Endothelial cell of umbilical vein (primary cell): ENCODE results near the gene ZFP1. TPM values are rescaled to one million over a fixed set of nuclear protein-coding genes. Genes with fewer than 3 reads are reported as not detected.

Experiments
- BruUV-seq: library from RNA; stranded (reverse); fragments of 400-500 nt; replicated peaks from 2 replicates; lab custom pipeline; 2021; lab: Mats Ljungman, UMichigan
- CTCF ChIA-PET: fragments of 300-600, 350-600 bp; sonication (Branson Sonifier 250); formaldehyde crosslinking; loops from one replicate; lab custom pipeline; 2021; ENCODE audit warnings: antibody characterized with exemption, inconsistent platforms; lab: Charles Lee
- POLR2A ChIA-PET: fragments of 300-600, 350-600 bp; sonication (Branson Sonifier 250); formaldehyde crosslinking; loops from one replicate; lab custom pipeline; 2021; ENCODE audit warnings: antibody characterized with exemption, inconsistent platforms; lab: Charles Lee
- DNase-seq: peaks from one replicate; pipeline ENCODE4 v3.0.0-alpha.2; 2011; ENCODE audit warnings: low read depth, low spot score
- FAIRE-seq: peaks from 2 replicates; lab custom pipeline; 2011; peaks lifted over from hg19 to GRCh38; lab: Jason Lieb, UNC
- H2AFZ ChIP-seq: 2 replicates; pipeline ENCODE4 v1.6.0; 2012; ENCODE audit warnings: low read depth, low read length, control low read depth, inconsistent platforms
- H3K27ac ChIP-seq: 2 replicates; pipeline ENCODE4 v1.5.1; 2011; ENCODE audit warnings: low read depth, mild to moderate bottlenecking, control low read depth, low read length, moderate library complexity; ENCODE audit not compliant: insufficient read depth
- H3K27me3 ChIP-seq, 2 experiments: 2 replicates each; pipeline versions ENCODE4 v1.6.0 to v1.6.1; 2011; ENCODE audit warnings: low read length in 2 of 2, mixed read lengths in 1 of 2; ENCODE audit not compliant: control insufficient read depth in 2 of 2, insufficient read depth in 2 of 2
- H3K36me3 ChIP-seq, 2 experiments: 2 replicates in 1 of 2; 3 replicates in 1 of 2; pipeline ENCODE4 v1.5.1; 2011; ENCODE audit warnings: low read length in 2 of 2, mild to moderate bottlenecking in 1 of 2, moderate library complexity in 1 of 2; ENCODE audit not compliant: control insufficient read depth in 2 of 2, insufficient read depth in 2 of 2; ENCODE audit errors: extremely low read depth in 1 of 2
- H3K4me1 ChIP-seq: 3 replicates; pipeline ENCODE4 v1.5.1; 2011; ENCODE audit warnings: mild to moderate bottlenecking, low read length; ENCODE audit not compliant: control insufficient read depth, insufficient read depth; ENCODE audit errors: extremely low read depth
- H3K4me2 ChIP-seq: 2 replicates; pipeline ENCODE4 v1.6.1; 2011; ENCODE audit warnings: low read length, control low read depth, mixed read lengths; ENCODE audit not compliant: insufficient read depth
- H3K4me3 ChIP-seq, 3 experiments: fragments of 200-600 bp in 1 of 3; sonication (generic), shearing (Covaris generic) in 1 of 3; replicated peaks in 1 of 3; 2 replicates each; pipeline ENCODE4 v1.5.1; 2011 to 2016; ENCODE audit warnings: control low read depth in 3 of 3, low read length in 3 of 3, mild to moderate bottlenecking in 2 of 3, inconsistent platforms in 1 of 3, low read depth in 1 of 3, moderate library complexity in 1 of 3; ENCODE audit not compliant: insufficient read depth in 1 of 3
- H3K79me2 ChIP-seq: 2 replicates; pipeline ENCODE4 v1.6.0; 2012; ENCODE audit warnings: low read length, inconsistent platforms; ENCODE audit not compliant: control insufficient read depth, insufficient read depth
- H3K9ac ChIP-seq: replicated peaks from 2 replicates; pipeline ENCODE3; 2011; ENCODE audit warnings: low read length, control low read depth; ENCODE audit not compliant: insufficient read depth; ENCODE audit errors: extremely low read depth
- H3K9me1 ChIP-seq: replicated peaks from 3 replicates; pipeline ENCODE4 v1.6.0; 2011; ENCODE audit warnings: mild to moderate bottlenecking, low read length; ENCODE audit not compliant: control insufficient read depth, insufficient read depth; ENCODE audit errors: extremely low read depth
- H3K9me3 ChIP-seq: replicated peaks from 2 replicates; pipeline ENCODE4 v1.5.1; 2012; ENCODE audit warnings: low read length, inconsistent platforms; ENCODE audit not compliant: control insufficient read depth, insufficient read depth
- H4K20me1 ChIP-seq: replicated peaks from 2 replicates; pipeline ENCODE3; 2011; ENCODE audit warnings: mild to moderate bottlenecking, low read length; ENCODE audit not compliant: control insufficient read depth, insufficient read depth; ENCODE audit errors: extremely low read depth
- EZH2 ChIP-seq: IDR thresholded peaks from 2 replicates; pipeline ENCODE4 v1.6.1; 2012; ENCODE audit warnings: borderline replicate concordance, low read depth, mild to moderate bottlenecking, moderate library complexity, low read length, inconsistent platforms; ENCODE audit not compliant: severe bottlenecking
- FOS ChIP-seq: IDR thresholded peaks from 2 replicates; pipeline ENCODE4 v1.6.1; 2011; ENCODE audit warnings: mild to moderate bottlenecking, low read length, moderate library complexity, borderline replicate concordance; ENCODE audit not compliant: insufficient read depth
- GATA2 ChIP-seq: IDR thresholded peaks from 2 replicates; pipeline ENCODE4 v1.7.0; 2011; ENCODE audit warnings: low read depth, mild to moderate bottlenecking, moderate library complexity, mixed read lengths, low read length; ENCODE audit not compliant: insufficient read length, insufficient read depth
- JUN ChIP-seq: IDR thresholded peaks from 2 replicates; pipeline ENCODE4 v1.6.1; 2011; ENCODE audit warnings: borderline replicate concordance, low read depth; ENCODE audit not compliant: insufficient read length, insufficient read depth
- MYC ChIP-seq: IDR thresholded peaks from one replicate; pipeline ENCODE4 v1.6.1; 2011; ENCODE audit warnings: mild to moderate bottlenecking, low read depth, low read length
- POLR2A ChIP-seq: IDR thresholded peaks from 2 replicates; pipeline ENCODE4 v1.6.1; 2012; ENCODE audit warnings: low read depth, mild to moderate bottlenecking, control low read depth, low read length
- POLR2AphosphoS5 ChIP-seq: IDR thresholded peaks from 2 replicates; pipeline ENCODE4 v1.6.1; 2012; ENCODE audit warnings: low read depth, mild to moderate bottlenecking, control low read depth, low read length, moderate library complexity; ENCODE audit not compliant: insufficient read depth
- dilution Hi-C: fragments of 300-500 bp; cut with MboI; formaldehyde crosslinking; loops from one replicate; pipeline ENCODE4 v1.15.0; 2019; ENCODE audit warnings: low sequenced_read_pairs; ENCODE audit not compliant: extremely low pct_ligation_motif_present
- intact Hi-C: fragments of 100-400 bp; cut with micrococcal nuclease; formaldehyde crosslinking; loops from one replicate; pipeline ENCODE4 v1.10.0; 2022
- polyA plus RNA-seq, 4 experiments: library from polyadenylated mRNA; depleted of rRNA in 3 of 4; stranded (reverse) in 3 of 4; unstranded in 1 of 4; fragments of >200 nt; gene quantifications; 2 replicates each; pipeline versions ENCODE4 v1.2.1 to v1.2.3, GENCODE V29; 2011 to 2012; ENCODE audit warnings: missing spikeins in 1 of 4
- total RNA-seq: library from RNA; stranded (reverse); gene quantifications from 2 replicates; pipeline ENCODE4 v1.2.3, GENCODE V29; 2021
- TF ChIP-seq, protein P1 (sequence below), 2 donors: IDR thresholded peaks; 1 replicate in 1 of 2; 2 replicates in 1 of 2; pipeline ENCODE4 v1.5.1; 2011; ENCODE audit warnings: low read length in 2 of 2, mild to moderate bottlenecking in 2 of 2, moderate library complexity in 2 of 2, control low read depth in 1 of 2, inconsistent platforms in 1 of 2, low read depth in 1 of 2; ENCODE audit not compliant: insufficient read depth in 1 of 2; ENCODE audit errors: extremely low read depth in 1 of 2
- TF ChIP-seq, protein P2 (sequence below): IDR thresholded peaks from 2 replicates; pipeline ENCODE4 v1.6.1; 2011; ENCODE audit not compliant: insufficient read depth, insufficient read length

ZFP1 gene
- total and polyA plus RNA-seq, 2 donors (not counting 3 experiments of a cell fraction or from before 2014, with no cell fraction given), result 2.8 to 9.8 TPM

DNA sequence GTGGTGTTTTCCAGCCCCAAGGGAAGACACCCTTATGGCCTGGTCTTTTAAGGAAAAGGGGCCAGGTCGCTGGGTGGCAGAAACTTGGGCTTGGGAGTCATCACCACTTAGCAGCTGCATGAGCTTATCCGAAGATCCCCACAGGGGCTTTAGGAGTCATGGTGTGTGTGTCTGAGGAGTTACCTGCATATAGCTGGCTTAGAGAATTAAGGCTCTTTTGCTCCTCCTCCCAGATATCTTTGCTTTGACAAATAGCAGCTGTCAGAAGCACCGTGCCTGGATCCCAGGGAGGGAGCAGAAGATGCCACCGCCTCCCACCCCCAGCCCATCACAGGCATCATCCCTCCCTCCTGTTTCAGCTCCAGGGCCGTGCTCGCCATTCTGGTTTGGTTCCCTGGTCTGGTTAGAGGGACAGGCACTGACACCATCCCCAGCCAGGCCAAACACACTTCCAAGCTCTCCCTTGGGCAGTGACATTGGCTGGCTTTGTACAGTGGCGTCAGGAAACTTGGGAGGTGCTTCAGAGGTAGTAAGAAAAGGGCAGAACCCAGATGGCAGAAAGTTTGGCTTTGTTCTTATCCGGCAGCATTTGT is 49.2 kb upstream of the ZFP1 start:
- no peak overlapping the region for H3K27ac ChIP-seq
- intact Hi-C loops, result no loop called here
- H3K4me2 ChIP-seq, result no peak overlapping the region
- H2AFZ ChIP-seq, result no peak overlapping the region
- no peak for FAIRE-seq
- H3K27me3 ChIP-seq, result no peaks in the 10 kb centered on the region
- ChIA-PET CTCF (interaction anchor here (1.0 to 3.9 kb wide), 5 partner anchors 12 to 101 kb away, joined by 3 to 15 read pairs (median 11); partner anchors contain the start of gene ZNRF1), POLR2A (no interaction called here)
- no peak overlapping the region for H3K4me3 ChIP-seq
- dilution Hi-C loops, result no loop called here
- no peaks in the 10 kb centered on the region for H3K9me1 ChIP-seq
- H3K4me1 ChIP-seq, result peaks cover 11% of the 10 kb centered on the region
- H3K9me3 ChIP-seq, result no peaks in the 10 kb centered on the region
- no peak overlapping the region for H3K9ac ChIP-seq
- H3K36me3 ChIP-seq, result peaks cover 0 to 7% of the 10 kb centered on the region in 2 experiments
- TF ChIP-seq POLR2A, result no peak
- TF ChIP-seq JUN, result no peak
- TF ChIP-seq MYC, result no peak
- no peak for TF ChIP-seq EZH2
- TF ChIP-seq FOS, result no peak
- TF ChIP-seq, protein P1, sequence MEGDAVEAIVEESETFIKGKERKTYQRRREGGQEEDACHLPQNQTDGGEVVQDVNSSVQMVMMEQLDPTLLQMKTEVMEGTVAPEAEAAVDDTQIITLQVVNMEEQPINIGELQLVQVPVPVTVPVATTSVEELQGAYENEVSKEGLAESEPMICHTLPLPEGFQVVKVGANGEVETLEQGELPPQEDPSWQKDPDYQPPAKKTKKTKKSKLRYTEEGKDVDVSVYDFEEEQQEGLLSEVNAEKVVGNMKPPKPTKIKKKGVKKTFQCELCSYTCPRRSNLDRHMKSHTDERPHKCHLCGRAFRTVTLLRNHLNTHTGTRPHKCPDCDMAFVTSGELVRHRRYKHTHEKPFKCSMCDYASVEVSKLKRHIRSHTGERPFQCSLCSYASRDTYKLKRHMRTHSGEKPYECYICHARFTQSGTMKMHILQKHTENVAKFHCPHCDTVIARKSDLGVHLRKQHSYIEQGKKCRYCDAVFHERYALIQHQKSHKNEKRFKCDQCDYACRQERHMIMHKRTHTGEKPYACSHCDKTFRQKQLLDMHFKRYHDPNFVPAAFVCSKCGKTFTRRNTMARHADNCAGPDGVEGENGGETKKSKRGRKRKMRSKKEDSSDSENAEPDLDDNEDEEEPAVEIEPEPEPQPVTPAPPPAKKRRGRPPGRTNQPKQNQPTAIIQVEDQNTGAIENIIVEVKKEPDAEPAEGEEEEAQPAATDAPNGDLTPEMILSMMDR (IDR thresholded peaks at IDR 0.05; ENCODE audit: extremely low read depth in 1 of 2, insufficient read depth in 1 of 2, low read depth in 1 of 2, low read length in 2 of 2), result no peak
- TF ChIP-seq POLR2AphosphoS5, result no peak
- TF ChIP-seq GATA2, result no peak
- TF ChIP-seq, protein P2, sequence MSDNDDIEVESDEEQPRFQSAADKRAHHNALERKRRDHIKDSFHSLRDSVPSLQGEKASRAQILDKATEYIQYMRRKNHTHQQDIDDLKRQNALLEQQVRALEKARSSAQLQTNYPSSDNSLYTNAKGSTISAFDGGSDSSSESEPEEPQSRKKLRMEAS, result no peak
- no peak for DNase-seq
- no peaks in the 10 kb centered on the region for H3K79me2 ChIP-seq
- no TSS peak for BruUV-seq
- no peaks in the 10 kb centered on the region for H4K20me1 ChIP-seq
